ENCODE results near the gene PCYT1A. TPM values are rescaled to one million over a fixed set of nuclear protein-coding genes. Genes with fewer than 3 reads are reported as not detected.

Gene PCYT1A
- total RNA-seq, 1 donor from 2014 or later, result 55.7 TPM

GRCh38 chr3:196198081-196198675 is 89.3 kb downstream of the PCYT1A start:
- peak in 1 of 2 donors; percentile 82 for DNase-seq (ENCODE audit: extremely low spot score in 2 of 2)
- Histone ChIP-seq H3K4me1 (no peaks in the 10 kb centered on the region), H3K27me3 (no peaks in the 10 kb centered on the region), H3K9me3 (no peaks in the 10 kb centered on the region), H3K27ac (no peak overlapping the region), H3K36me3 (no peaks in the 10 kb centered on the region), H3K4me3 (no peak overlapping the region)
- TF ChIP-seq CTCF (IDR thresholded peaks at IDR 0.05), result no peak
- TF ChIP-seq POLR2A (IDR thresholded peaks at IDR 0.05), result no peak
- TF ChIP-seq POLR2AphosphoS5 (IDR thresholded peaks at IDR 0.05; ENCODE audit: insufficient read depth in 1 of 2, low read depth in 1 of 2), result no peak
- intact Hi-C loops (cut with DNase I), result loop anchor here (5.0 kb wide), 1 partner anchor 126 kb away; no protein-coding TSS in a partner anchor

GRCh38 chr3:196197524-196197923 is 90.0 kb downstream of the PCYT1A start:
- H3K9me3 ChIP-seq, result no peaks in the 10 kb centered on the region
- H3K27me3 ChIP-seq, result no peaks in the 10 kb centered on the region
- H3K36me3 ChIP-seq, result no peaks in the 10 kb centered on the region
- no peaks in the 10 kb centered on the region for H3K4me1 ChIP-seq
- intact Hi-C loops (cut with DNase I), result loop anchor here (5.0 kb wide), 1 partner anchor 125 kb away; no protein-coding TSS in a partner anchor
- DNase-seq (ENCODE audit: extremely low spot score in 2 of 2), result no peak
- H3K4me3 ChIP-seq, result no peak overlapping the region
- H3K27ac ChIP-seq, result no peak overlapping the region
- TF ChIP-seq POLR2A (IDR thresholded peaks at IDR 0.05) (no peak), POLR2AphosphoS5 (IDR thresholded peaks at IDR 0.05; ENCODE audit: insufficient read depth in 1 of 2, low read depth in 1 of 2) (no peak), CTCF (IDR thresholded peaks at IDR 0.05) (no peak)

- intact Hi-C loops (cut with DNase I), result loop anchor here (5.0 kb wide), 1 partner anchor 123 kb away; no protein-coding TSS in a partner anchor
- Histone ChIP-seq H3K27ac (no peak overlapping the region), H3K4me1 (no peaks in the 10 kb centered on the region), H3K36me3 (no peaks in the 10 kb centered on the region), H3K4me3 (no peak overlapping the region), H3K9me3 (no peaks in the 10 kb centered on the region), H3K27me3 (no peaks in the 10 kb centered on the region)
- no peak for TF ChIP-seq POLR2A (IDR thresholded peaks at IDR 0.05)
- no peak for TF ChIP-seq POLR2AphosphoS5 (IDR thresholded peaks at IDR 0.05; ENCODE audit: insufficient read depth in 1 of 2, low read depth in 1 of 2)
- no peak for TF ChIP-seq CTCF (IDR thresholded peaks at IDR 0.05)
- no peak for DNase-seq (ENCODE audit: extremely low spot score in 2 of 2)
Observed at GRCh38 chr3:196195664-196196265, 91.8 kb downstream of the PCYT1A start.

- H3K4me1 ChIP-seq, result no peaks in the 10 kb centered on the region
- no peaks in the 10 kb centered on the region for H3K36me3 ChIP-seq
- TF ChIP-seq CTCF (IDR thresholded peaks at IDR 0.05) (no peak), POLR2AphosphoS5 (IDR thresholded peaks at IDR 0.05; ENCODE audit: insufficient read depth in 1 of 2, low read depth in 1 of 2) (no peak), POLR2A (IDR thresholded peaks at IDR 0.05) (no peak)
Observed at GRCh38 chr3:196194542-196194915, 93.0 kb downstream of the PCYT1A start.

More at GRCh38 chr3:196194542-196194915, 93.0 kb downstream of the PCYT1A start:
- no peak for DNase-seq (ENCODE audit: extremely low spot score in 2 of 2)
- H3K27me3 ChIP-seq, result no peaks in the 10 kb centered on the region
- no peaks in the 10 kb centered on the region for H3K9me3 ChIP-seq
- H3K27ac ChIP-seq, result no peak overlapping the region
- intact Hi-C loops (cut with DNase I), result no loop called here
- no peak overlapping the region for H3K4me3 ChIP-seq
